Keratinocyte (primary cell): ENCODE measurements around the gene H2AZ2. TPM values are rescaled to one million over a fixed set of nuclear protein-coding genes. Genes with fewer than 3 reads are reported as not detected.

Experiments used
- DNase-seq: peaks from one replicate; pipeline ENCODE4 v3.0.0-alpha.2; 2011; ENCODE audit warnings: low read depth, missing footprints, low spot score
- FAIRE-seq: peaks from 2 replicates; lab custom pipeline; 2011; peaks lifted over from hg19 to GRCh38; lab: Jason Lieb, UNC
- H2AFZ ChIP-seq: 2 replicates; pipeline ENCODE4 v1.6.0; 2012; ENCODE audit warnings: low read length, control low read depth, inconsistent platforms; ENCODE audit not compliant: control insufficient read depth
- H3K27ac ChIP-seq: 2 replicates; pipeline ENCODE4 v1.5.1; 2011; ENCODE audit warnings: low read length; ENCODE audit not compliant: control insufficient read depth, insufficient read depth
- H3K27me3 ChIP-seq: 3 replicates; pipeline ENCODE4 v1.6.0; 2011; ENCODE audit warnings: low read length; ENCODE audit not compliant: control insufficient read depth, insufficient read depth; ENCODE audit errors: extremely low read depth
- H3K36me3 ChIP-seq, 2 experiments: 2 replicates in 1 of 2; 3 replicates in 1 of 2; pipeline ENCODE4 v1.5.1; 2011; ENCODE audit warnings: low read length in 2 of 2, mild to moderate bottlenecking in 1 of 2; ENCODE audit not compliant: control insufficient read depth in 2 of 2, insufficient read depth in 2 of 2; ENCODE audit errors: extremely low read depth in 1 of 2
- H3K4me1 ChIP-seq: 3 replicates; pipeline ENCODE4 v1.5.1; 2011; ENCODE audit warnings: low read length; ENCODE audit not compliant: control insufficient read depth, insufficient read depth; ENCODE audit errors: extremely low read depth
- H3K4me2 ChIP-seq: 3 replicates; pipeline ENCODE4 v1.6.0; 2011; ENCODE audit warnings: low read depth, low read length; ENCODE audit not compliant: control insufficient read depth, insufficient read depth; ENCODE audit errors: extremely low read depth
- H3K4me3 ChIP-seq, 3 experiments: fragments of 200-600 bp in 1 of 3; sonication (generic) in 1 of 3; 2 replicates in 2 of 3; 3 replicates in 1 of 3; pipeline ENCODE4 v1.5.1; 2011 to 2016; ENCODE audit warnings: low read length in 3 of 3, mild to moderate bottlenecking in 3 of 3, control low read depth in 2 of 3, inconsistent platforms in 1 of 3, low read depth in 1 of 3, mixed read lengths in 1 of 3, mixed run types in 1 of 3, moderate library complexity in 1 of 3; ENCODE audit not compliant: control insufficient read depth in 2 of 3, insufficient read depth in 2 of 3; ENCODE audit errors: extremely low read depth in 1 of 3
- H3K79me2 ChIP-seq: 2 replicates; pipeline ENCODE4 v1.6.0; 2012; ENCODE audit warnings: low read length; ENCODE audit not compliant: control insufficient read depth, insufficient read depth
- H3K9ac ChIP-seq: 3 replicates; pipeline ENCODE4 v1.6.0; 2011; ENCODE audit warnings: low read length; ENCODE audit not compliant: control insufficient read depth, insufficient read depth; ENCODE audit errors: extremely low read depth
- H3K9me1 ChIP-seq: 3 replicates; pipeline ENCODE4 v1.6.0; 2011; ENCODE audit warnings: low read length; ENCODE audit not compliant: control insufficient read depth, insufficient read depth; ENCODE audit errors: extremely low read depth
- H3K9me3 ChIP-seq: 2 replicates; pipeline ENCODE4 v1.5.1; 2012; ENCODE audit warnings: low read depth, low read length; ENCODE audit not compliant: control insufficient read depth
- H4K20me1 ChIP-seq: 3 replicates; pipeline ENCODE4 v1.6.0; 2011; ENCODE audit warnings: low read length; ENCODE audit not compliant: control insufficient read depth, insufficient read depth; ENCODE audit errors: extremely low read depth
- EZH2 ChIP-seq: IDR thresholded peaks from one replicate; pipeline ENCODE4 v1.6.1; 2012; ENCODE audit warnings: inconsistent platforms, mild to moderate bottlenecking, low read length, moderate library complexity
- dilution Hi-C: fragments of 300-500 bp; cut with MboI; formaldehyde crosslinking; loops from one replicate; pipeline ENCODE4 v1.7.0; 2020; ENCODE audit warnings: low sequenced_read_pairs; ENCODE audit not compliant: extremely low pct_ligation_motif_present
- polyA plus RNA-seq, 5 experiments: library from polyadenylated mRNA; depleted of rRNA in 3 of 5; stranded (reverse) in 3 of 5; stranded (forward) in 1 of 5; unstranded in 1 of 5; fragments of >200 nt; gene quantifications; 1 replicate in 1 of 5; 2 replicates in 3 of 5; 3 replicates in 1 of 5; pipeline versions ENCODE4 v1.2.1 to v1.2.3, GENCODE V29; 2011 to 2012; ENCODE audit warnings: missing spikeins in 2 of 5, low read depth in 1 of 5, low replicate concordance in 1 of 5
- TF ChIP-seq, protein P1 (sequence below), 3 experiments: IDR thresholded peaks in 1 of 3; conservative IDR thresholded peaks in 1 of 3; optimal IDR thresholded peaks in 1 of 3; 2 replicates in 2 of 3; 3 replicates in 1 of 3; pipeline versions ENCODE3 to v1.5.1; 2011; ENCODE audit warnings: low read length in 3 of 3, mild to moderate bottlenecking in 3 of 3, moderate library complexity in 2 of 3, control low read depth in 1 of 3, inconsistent platforms in 1 of 3; ENCODE audit not compliant: insufficient read depth in 2 of 3; ENCODE audit errors: extremely low read depth in 1 of 3

The H2AZ2 gene
- polyA plus RNA-seq, 1 donor (not counting 4 experiments of a cell fraction or from before 2014, with no cell fraction given), result 131 TPM

DNA sequence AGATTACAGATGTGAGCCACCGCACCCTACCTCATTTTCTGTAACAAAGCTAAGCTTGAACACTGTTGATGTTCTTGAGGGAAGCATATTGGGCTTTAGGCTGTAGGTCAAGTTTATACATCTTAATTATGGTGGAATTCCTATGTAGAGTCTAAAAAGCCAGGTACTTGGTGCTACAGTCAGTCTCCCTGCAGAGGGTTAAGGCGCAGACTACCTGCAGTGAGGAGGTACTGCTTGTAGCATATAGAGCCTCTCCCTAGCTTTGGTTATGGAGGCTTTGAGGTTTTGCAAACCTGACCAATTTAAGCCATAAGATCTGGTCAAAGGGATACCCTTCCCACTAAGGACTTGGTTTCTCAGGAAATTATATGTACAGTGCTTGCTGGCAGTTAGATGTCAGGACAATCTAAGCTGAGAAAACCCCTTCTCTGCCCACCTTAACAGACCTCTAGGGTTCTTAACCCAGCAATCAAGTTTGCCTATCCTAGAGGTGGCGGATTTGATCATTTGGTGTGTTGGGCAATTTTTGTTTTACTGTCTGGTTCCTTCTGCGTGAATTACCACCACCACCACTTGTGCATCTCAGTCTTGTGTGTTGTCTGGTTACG lies 45.4 kb downstream of the H2AZ2 start:
- TF ChIP-seq, protein P1, sequence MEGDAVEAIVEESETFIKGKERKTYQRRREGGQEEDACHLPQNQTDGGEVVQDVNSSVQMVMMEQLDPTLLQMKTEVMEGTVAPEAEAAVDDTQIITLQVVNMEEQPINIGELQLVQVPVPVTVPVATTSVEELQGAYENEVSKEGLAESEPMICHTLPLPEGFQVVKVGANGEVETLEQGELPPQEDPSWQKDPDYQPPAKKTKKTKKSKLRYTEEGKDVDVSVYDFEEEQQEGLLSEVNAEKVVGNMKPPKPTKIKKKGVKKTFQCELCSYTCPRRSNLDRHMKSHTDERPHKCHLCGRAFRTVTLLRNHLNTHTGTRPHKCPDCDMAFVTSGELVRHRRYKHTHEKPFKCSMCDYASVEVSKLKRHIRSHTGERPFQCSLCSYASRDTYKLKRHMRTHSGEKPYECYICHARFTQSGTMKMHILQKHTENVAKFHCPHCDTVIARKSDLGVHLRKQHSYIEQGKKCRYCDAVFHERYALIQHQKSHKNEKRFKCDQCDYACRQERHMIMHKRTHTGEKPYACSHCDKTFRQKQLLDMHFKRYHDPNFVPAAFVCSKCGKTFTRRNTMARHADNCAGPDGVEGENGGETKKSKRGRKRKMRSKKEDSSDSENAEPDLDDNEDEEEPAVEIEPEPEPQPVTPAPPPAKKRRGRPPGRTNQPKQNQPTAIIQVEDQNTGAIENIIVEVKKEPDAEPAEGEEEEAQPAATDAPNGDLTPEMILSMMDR (optimal IDR thresholded peaks at IDR 0.05 in 1 of 3, IDR thresholded peaks at IDR 0.05 in 1 of 3, conservative IDR thresholded peaks at IDR 0.05 in 1 of 3; ENCODE audit: extremely low read depth in 1 of 3, insufficient read depth in 2 of 3, low read length in 3 of 3), result no peak
- no peak for TF ChIP-seq EZH2
- Histone ChIP-seq H2AFZ (no peak overlapping the region), H3K9ac (no peak overlapping the region), H3K9me1 (peaks cover 3% of the 10 kb centered on the region), H3K27me3 (no peaks in the 10 kb centered on the region), H4K20me1 (peaks cover 44% of the 10 kb centered on the region), H3K36me3 (peaks cover 20 to 44% of the 10 kb centered on the region in 2 experiments), H3K79me2 (peaks cover 30% of the 10 kb centered on the region), H3K4me3 (no peak overlapping the region), H3K9me3 (no peaks in the 10 kb centered on the region), H3K27ac (peak overlapping the region; percentile 59), H3K4me1 (peaks cover 23% of the 10 kb centered on the region), H3K4me2 (no peak overlapping the region)
- DNase-seq (no peak), FAIRE-seq (no peak)
- dilution Hi-C loops, result no loop called here

DNA sequence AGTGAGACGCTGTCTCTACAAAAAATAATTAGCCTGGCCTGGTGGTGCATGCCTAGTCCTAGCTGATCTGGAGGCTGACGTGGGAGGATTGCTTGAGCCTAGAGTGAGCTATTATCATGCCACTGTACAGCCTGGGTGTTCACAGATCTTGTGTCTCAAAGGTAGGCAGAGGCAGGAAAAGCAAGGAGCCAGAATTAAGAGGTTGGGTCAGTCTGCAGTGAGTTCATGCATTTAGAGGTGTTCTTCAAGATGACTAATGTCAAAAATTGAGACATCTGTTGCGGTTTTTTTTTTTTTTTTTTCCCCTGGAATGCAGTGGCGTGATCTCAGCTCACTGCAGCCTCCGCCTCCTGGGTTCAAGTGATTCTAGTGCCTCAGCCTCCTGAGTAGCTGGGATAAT lies 46.0 kb downstream of the H2AZ2 start:
- no peak overlapping the region for H3K4me3 ChIP-seq
- peaks cover 23% of the 10 kb centered on the region for H3K4me1 ChIP-seq
- H3K27me3 ChIP-seq, result no peaks in the 10 kb centered on the region
- no peaks in the 10 kb centered on the region for H3K9me3 ChIP-seq
- peaks cover 44% of the 10 kb centered on the region for H4K20me1 ChIP-seq
- H3K27ac ChIP-seq, result peak overlapping the region; percentile 64
- peak overlapping the region; percentile 32 for H3K4me2 ChIP-seq
- TF ChIP-seq, protein P1 (optimal IDR thresholded peaks at IDR 0.05 in 1 of 3, IDR thresholded peaks at IDR 0.05 in 1 of 3, conservative IDR thresholded peaks at IDR 0.05 in 1 of 3; ENCODE audit: extremely low read depth in 1 of 3, insufficient read depth in 2 of 3, low read length in 3 of 3), result no peak
- no peak for TF ChIP-seq EZH2
- H3K36me3 ChIP-seq, result peaks cover 20 to 45% of the 10 kb centered on the region in 2 experiments
- no peak overlapping the region for H2AFZ ChIP-seq
- peak; percentile 5 for FAIRE-seq
- H3K9me1 ChIP-seq, result peaks cover 3% of the 10 kb centered on the region
- H3K79me2 ChIP-seq, result peaks cover 36% of the 10 kb centered on the region
- dilution Hi-C loops, result no loop called here
- H3K9ac ChIP-seq, result no peak overlapping the region
- DNase-seq, result peak; percentile 71
